ENCODE data around the gene PZP.

DNA sequence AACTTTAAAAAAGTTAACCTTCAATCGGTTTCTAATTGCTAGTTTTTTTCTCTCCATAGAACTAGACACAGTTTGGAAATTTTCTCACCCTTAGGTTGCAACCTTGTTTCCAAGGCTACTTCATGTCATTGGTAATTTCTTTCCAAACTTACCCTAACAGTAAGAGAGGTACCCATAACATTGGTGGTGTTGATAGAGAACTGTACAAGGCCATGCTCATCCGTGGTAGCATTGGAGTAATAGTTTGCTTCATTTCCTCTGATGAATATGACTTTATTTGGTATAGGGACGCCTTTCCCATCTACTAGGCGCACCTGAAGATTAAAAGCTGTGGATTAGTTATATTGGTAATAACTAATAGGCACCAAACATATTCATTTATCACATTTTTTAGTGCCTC, 104.1 kb downstream of the PZP start:
- no peak for TF ChIP-seq POLR2A (IDR thresholded peaks at IDR 0.05; ENCODE audit: low read length)
- TF ChIP-seq GATA1 (IDR thresholded peaks at IDR 0.05; ENCODE audit: low read depth, low read length) = no peak
